DMS53 treated with DMSO at 0.1 percent for 48 hours (cell line): ENCODE data around the gene CPED1.
"Not testable (repeated sequence)": the region's sequence is repeated elsewhere in the genome, so short reads cannot be mapped to it uniquely, and the experiment has no call there.

Source experiments
- DNase-seq: peaks from one replicate; lab custom pipeline; 2025; ENCODE audit not compliant: unreplicated experiment; lab: John Stamatoyannopoulos, UW

CPED1 gene

DNA sequence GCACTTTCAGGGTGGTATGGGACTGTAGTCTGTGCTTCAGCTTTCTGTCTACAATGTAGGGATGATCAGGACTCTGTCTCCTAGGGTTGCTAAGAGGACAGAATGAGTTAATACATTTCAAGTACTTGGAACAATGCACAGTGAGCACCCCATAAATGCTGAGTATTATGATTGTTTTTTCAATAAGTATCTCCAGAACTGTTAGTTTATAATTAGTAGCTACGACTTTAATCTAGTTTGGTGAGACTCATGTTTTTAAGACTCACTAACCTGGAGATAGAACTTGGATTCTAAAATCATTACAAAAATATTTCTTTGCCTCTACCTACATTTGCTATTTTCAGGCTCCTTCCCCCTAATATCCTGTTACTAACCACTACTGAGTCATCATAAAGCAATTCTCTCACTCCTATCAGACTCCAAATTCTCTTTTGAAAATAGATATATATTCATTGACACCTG, 95.3 kb downstream of the CPED1 start:
- DNase-seq: no peak

DNA sequence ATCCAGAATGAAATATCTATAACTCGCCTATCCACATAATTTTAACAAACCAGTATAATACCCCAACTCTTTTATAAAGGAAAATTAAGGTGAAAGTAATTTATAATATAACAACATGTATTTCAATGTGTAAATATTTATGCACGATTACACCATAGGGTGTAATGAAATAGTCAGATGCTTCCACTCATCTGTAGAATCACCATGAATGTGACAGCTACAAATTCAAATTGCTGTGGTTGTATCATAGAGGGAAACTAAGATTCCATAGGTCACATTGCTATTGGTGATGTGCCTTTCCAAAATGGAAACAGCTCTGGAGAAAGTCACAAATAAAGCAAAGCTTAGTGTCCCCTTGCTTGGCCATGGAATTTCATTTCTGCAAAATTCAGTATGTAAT, 95.7 kb downstream of the CPED1 start:
- no peak for DNase-seq

DNA sequence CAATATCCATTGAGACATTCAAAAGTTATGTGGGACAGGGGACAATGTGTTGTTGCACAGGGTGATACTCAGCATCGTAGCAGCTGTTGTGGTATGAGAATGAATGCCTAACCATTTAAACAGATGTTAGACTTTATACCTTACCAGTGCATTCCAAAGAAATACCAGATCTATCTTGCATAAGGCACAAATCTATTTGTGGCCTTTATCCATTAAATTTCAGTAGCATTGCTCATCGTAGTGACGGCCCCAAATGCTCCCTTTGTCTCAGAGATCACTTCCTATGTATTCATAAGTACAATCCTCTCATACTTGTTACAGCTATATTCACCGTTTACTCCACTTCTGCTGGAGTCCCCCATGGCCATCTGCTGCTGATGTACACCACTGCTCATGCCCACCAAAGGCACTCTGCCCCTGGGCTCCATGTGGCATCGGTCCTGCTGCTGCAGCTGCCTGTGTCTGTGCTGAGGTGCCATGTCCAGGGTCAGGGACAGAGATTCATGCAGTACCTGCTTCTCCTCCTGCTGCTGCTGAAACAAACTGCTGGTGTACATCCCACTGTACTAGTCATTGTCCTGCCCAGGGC, 96.3 kb downstream of the CPED1 start:
- DNase-seq: no peak

DNA sequence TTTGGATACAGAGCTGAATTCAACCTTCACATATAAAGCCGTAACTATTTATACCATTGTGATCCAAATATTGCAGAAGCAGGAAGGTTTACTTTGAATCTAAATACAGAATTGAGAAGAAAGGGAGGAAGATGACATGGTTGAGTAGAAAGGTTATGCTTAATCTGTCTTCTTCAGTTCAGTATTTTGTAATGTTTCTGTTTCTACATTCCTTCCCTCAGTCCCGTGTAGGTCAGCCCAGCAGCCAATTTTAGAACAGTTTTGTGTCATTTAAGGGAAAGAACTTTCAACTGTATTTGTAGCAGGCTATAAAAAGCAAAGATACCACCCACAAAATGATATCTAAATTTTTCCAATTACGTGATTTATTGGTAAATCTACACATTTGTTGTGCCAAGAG, 97.4 kb downstream of the CPED1 start:
- no peak for DNase-seq

DNA sequence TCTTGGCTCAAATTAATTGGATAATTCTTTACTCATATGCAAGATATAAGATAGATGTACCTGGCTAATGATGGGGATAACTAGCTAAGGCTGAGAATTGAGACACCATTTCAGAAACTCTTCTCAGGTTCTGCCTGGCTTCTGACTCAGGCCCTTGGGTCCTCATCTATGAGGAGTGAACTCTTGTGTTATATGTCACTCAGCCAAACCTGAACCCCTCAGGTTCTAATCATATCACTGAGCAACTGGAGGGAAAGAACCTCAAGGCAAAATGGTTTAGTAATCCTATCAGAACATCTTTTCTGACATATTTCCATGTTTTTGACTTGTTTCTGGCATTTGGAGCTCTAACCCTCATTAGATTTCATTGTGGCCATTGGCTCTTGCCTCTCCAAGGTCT, 100.4 kb downstream of the CPED1 start:
- no peak for DNase-seq

DNA sequence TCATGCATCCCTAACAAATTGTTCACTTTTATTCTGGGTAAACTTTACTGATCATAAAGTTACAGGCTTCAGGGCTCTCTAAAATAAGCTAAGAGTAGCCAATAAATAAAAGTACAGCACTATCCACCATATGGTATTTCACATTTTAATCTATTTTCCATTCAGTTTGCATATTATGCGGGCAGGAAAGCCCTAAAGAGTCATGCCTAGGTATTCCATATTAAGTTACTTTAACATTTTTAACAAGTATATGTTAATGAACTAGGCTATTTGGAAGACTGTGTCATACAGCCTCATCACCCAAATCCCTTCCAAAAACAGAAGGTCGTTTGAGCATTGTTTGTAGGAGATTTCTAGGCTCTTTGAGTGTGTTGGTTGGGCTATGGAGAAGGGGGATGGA, 106.3 kb downstream of the CPED1 start:
- DNase-seq: no peak

DNA sequence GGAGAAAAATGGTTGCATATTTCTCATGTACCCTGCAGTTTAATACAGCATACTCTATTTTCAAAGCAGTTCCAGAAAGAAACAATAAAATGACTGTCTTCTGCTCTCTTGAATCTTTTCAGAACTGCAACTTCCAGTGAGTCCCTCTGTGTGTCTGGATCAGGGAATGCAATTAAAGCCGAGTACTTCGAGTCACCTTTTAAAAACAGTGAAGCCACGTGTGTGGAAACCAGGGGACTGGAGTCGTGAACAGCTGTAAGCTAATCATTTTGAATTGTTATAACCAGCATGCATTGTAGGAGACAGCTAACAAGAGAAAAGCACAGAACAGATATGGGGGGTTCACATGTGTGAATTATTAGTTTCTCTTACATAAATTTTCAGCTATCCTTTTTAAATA, 109.1 kb downstream of the CPED1 start:
- DNase-seq: no peak

DNA sequence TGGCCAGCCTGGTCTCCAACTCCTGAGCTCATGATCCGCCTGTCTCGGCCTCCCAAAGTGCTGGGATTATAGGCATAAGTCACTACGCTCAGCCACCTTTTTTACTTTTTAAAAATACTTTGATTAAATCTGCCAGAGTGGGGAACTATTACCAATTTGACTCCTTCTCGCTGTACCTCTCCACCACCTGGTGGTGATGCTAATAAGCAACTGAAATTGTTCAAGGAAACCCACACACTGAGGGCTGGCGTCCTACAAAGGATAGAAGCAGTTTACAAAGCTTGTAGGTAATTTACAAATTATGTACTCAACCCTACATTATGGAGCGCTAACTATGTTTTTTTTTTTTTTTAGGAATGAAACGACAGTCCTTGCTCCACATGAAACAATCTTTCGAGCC, 111.1 kb downstream of the CPED1 start:
- no peak for DNase-seq

DNA sequence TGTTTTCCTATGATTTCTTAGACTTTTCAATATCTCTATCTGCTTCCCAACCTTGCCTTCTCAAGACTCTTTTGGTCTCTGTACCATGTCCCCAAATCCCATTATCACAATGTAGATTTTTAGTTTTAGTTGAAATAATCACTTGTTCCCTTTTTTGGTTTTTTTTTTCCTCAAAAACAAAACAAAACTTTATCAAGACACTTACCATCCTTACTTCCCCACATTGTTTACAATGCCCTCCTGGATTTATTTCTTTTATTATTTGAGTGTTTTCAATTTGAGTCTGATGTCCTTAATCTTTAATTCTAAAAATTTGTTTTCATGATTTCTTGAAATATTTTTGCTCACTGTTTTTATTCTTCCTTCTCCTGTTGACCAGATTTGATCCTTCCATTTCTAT, 112.6 kb downstream of the CPED1 start:
- DNase-seq: no peak

DNA sequence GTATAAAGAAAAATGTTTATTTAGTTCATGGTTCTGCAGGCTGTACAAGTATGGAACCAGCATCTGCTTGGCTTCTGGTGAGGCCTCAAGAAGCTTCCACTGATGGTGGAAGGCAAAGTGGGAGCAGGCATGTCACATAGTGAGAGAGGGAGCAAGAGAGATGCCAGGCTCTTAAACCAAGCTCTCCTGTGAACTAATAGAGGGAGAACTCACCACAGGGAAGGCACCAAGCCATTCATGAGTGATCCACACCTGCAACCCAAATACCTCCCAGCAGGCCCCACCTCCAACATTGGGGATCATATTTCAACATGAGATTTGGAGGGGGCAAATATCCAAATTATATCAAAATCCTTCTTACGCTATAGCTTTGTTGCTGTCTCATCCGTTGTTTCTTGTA, 113.1 kb downstream of the CPED1 start:
- no peak for DNase-seq

DNA sequence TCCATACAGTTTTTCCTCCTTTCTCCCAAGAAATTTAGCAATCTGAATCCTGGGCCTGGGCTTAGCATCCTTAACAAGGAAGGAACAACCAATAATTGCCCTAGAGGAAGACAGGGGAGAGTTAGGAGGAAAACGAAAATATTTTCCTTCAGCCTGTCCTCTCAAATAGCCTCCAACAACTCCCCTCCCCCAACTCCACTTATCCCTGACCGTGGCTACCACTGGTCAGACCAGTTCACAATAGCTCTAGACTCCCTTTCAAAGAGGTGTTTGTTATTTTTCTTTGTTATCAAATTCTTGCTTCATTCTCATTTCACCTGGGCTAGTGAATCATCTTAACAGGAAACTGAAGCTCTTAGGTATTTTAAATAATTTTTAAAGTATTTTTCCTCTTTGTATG, 114.1 kb downstream of the CPED1 start:
- peak; percentile 90 for DNase-seq

DNA sequence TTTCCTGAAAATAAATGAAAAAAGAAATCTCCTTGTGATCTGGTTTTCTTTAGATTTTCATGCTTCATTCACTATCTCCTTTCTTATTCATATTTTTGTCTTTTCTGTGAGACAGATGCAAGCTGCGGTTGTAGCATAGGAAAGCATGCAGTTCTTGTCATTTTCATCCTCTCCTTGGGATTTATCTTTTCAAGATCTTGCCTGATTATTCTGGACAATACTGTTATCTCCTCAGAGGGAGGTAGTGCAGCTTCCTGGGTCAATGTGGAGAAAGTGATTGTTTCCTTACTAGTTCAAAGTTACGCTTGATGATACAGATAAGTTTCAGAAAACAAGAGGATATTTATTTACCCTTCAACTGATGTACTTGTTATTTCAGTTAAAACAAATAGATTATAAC, 114.6 kb downstream of the CPED1 start:
- no peak for DNase-seq

DNA sequence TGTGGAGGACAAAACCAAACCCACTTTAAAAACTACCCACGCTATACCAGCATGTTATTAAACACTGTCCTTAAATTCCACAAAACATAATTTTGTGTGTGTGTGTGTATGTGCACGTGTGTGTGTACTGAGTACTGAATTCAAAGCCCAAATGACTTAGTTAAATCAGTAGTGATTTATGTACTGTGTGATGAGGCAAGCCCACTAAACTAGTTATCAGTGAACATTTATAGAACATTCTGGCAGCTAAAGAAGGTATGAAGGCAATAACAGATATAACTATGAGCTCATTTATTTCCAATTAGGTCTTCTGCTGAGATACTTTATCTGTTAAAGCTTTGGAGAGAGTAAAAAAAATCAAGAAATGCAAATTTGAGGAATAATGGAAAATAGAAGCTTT, 115.1 kb downstream of the CPED1 start:
- no peak for DNase-seq

DNA sequence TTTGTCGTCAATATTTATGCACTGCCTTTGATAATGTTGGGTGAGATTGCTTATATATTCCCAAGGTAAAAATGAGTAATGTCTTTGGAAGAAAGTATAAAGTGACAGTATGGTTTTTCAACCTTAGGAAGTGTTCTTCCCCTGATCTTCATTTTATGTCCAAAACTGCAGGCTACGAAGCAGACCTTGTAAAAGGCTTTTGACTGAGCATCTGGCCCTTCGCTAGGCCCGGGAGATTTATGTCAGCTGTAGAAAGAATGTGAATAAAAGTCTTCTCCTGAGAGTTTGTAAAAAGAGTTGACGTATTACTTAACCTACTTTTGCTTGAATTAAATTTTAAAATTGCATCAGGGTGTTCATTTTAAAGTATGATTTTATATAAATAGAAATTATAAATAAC, 116.8 kb downstream of the CPED1 start:
- DNase-seq: no peak

DNA sequence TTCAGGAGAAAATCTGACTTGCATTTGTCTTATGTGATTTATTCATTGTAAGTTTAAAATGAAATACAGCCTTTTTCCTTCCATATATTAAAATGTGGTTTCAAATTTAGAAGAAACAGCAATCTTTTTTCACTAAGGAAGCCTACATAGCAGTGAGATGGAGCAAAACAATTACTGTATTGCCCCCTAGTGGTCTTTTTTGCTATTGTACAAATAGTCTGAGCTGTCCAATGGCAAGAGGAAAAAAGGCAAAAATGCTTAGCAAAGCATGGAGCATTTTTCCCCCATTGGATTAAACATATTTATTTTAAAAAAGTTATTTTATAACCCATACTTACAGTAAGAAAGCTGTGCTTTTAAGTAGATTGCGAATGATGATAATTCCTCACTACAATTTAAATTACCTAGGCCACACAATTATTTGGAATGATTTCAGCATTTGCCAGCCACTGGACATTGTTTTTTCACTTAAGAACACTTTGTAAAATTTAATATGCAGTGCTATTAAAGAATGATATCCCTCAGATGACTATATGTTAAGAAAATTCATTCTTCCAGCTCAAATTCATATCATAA, 119.5 kb downstream of the CPED1 start:
- peak; percentile 85 for DNase-seq

DNA sequence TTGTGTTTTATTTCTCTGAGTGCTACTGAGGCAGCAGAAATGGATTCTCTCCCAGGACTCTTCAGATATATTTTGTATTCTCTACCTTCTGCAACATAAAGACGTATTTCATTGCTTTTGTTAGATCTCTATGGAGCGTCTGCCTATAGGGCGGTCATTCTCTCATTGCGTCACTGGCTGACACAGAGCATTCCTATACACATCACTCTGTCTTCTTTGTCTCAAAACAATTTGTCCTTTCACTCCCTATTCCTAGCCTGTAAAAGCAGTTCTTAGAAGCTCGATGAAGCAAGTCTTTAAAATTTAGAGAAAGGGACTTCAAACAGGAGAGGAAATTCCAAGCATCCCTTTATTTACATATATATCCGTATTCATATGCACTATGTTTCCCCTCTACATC, 120.6 kb downstream of the CPED1 start:
- no peak for DNase-seq

DNA sequence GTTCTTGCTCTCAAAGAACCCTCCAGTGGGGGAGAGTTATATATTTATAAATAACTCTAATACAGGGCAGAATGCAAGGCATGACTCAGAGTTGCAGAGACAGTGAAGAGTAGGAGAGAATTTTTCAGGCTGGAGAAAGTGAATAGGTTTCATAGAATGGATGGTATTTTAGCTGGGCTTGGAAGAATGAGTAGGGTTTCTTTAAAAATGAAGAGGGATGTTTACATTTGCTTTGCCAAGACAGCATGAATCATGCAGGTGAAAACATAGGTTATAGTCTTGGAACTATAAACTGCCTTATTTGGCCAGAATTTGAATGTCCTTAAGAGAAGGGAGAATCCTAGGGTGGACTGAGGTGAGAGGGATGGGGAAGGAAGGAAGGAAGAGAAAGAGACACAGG, 124.8 kb downstream of the CPED1 start:
- DNase-seq: no peak

DNA sequence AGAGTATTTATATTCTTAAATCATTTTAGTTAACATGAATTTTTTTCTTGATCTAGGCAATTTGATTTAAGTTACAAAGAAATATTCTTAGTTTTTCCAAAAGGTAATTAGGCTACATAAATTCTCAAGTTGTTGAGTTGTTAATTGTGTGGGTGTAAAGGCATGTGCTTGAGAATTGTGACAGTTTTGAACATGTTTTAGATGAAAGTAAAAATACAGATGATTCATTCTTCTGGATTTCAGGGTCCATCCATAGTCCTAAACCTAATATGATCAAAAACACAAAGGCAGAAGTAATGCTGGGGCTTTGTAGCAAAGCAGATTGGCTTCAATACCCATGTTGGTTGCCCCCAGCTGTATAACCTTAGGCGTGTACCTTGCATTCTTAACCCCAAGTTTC, 127.9 kb downstream of the CPED1 start:
- no peak for DNase-seq

DNA sequence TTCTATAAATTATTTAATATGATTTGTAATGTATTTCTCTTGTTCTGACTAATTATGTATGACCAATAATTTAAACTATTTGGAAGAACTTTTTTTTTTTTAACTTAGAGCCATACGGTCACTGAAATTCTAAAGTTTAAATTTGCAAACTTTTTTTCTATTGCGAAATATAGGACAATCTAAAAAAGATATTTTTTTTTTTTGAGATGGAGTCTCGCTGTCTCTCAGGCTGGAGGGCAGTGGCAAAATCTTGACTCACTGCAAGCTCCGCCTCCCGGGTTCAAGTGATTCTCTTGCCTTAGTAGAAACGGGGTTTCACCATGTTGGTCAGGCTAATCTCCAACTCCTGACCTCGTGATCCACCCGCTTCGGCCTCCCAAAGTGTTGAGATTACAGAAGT, 130.5 kb downstream of the CPED1 start:
- no peak for DNase-seq

DNA sequence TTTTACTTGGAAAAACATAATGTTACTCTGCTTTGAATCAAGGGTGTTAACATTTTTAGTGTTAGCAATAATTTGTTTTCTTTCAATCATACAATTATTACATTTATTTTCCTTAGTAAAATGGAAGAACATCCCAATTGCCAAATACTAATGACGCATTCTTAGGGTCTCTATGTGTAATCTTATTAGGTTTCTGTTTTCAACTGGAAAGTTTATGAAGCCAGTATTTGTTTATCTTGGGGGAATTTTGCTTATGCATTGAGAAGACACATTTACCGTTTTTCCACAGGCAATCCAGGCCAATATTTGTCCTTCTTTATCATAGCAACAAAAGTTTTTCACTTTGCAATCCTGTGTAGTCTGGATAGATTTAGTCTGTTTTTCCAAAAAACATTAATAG, 134.5 kb downstream of the CPED1 start:
- no peak for DNase-seq

DNA sequence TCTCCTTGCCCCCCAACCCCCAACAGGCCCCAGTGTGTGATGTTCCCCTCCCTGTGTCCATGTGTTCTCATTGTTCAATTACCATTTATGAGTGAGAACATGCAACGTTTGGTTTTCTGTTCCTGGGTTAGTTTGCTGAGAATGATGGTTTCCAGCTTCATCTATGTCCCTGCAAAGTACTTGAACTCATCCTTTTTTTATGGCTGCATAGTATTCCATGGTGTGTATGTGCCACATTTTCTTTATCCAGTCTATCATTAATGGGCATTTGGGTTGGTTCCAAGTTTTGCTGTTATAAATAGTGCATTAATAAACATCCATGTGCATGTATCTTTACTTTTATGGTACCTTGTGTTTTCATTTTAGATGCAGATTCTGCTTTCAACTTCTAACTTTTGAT, 136.9 kb downstream of the CPED1 start:
- not testable (repeated sequence) for DNase-seq

DNA sequence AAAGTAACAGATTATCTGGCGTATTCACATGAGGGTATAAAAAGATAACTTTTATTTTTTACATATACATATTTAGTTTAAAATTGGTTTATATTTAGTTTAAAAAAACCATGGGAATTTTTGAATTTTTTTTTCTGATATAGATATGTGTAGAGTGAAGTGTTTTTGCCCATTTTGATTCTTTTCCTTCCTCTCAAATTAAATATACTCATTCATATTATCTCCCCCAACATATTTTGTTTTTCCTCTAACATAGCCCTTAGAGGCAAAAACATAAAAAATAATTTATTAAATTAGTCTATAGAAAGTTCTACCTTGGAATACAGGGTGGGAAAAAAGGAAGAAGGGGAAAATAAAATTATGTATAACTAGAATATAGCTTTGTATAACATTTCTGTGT, 137.7 kb downstream of the CPED1 start:
- no peak for DNase-seq

DNA sequence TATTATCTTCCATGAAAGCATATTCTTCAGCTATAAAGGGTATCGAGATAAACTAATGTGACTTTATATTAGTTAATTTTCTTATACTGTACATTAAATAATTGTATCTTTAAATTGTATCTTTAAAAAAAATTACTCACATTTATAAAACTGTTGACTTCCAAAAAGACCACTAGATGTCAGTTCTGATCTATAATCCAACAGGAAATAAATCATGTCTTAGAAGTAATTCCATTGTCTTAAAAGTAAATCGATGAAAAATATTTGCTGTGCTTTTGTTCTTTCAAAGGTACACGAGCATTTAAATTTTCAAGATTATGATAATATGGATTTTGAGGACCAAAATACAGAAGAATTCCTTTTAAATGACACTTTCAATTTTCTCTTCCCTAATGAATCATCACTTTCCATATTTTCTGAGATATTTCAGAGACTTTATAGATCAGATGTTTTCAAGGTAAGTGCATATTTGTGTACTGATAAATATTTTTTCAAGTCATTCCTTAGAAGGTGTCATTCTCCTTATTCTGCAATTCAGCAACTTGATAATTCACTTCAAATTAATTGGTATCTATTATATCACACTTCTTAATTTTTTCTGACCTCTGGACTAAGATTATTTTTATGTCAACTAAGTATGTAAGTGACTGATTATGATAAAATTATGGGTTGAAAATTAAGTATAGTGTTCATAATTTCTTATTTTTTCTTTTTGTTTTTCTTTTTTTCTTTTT, 138.5 kb downstream of the CPED1 start:
- DNase-seq: peak; percentile 18
